HTR-8/SVneo (cell line): ENCODE data around the gene RDX.

Experiments
- DNase-seq: peaks from one replicate; pipeline ENCODE4 v3.0.0; 2011; ENCODE audit warnings: low spot score, mixed read lengths; ENCODE audit not compliant: insufficient read length
- FAIRE-seq: peaks from 2 replicates; lab custom pipeline; 2011; peaks lifted over from hg19 to GRCh38; lab: Jason Lieb, UNC

Gene RDX

DNA sequence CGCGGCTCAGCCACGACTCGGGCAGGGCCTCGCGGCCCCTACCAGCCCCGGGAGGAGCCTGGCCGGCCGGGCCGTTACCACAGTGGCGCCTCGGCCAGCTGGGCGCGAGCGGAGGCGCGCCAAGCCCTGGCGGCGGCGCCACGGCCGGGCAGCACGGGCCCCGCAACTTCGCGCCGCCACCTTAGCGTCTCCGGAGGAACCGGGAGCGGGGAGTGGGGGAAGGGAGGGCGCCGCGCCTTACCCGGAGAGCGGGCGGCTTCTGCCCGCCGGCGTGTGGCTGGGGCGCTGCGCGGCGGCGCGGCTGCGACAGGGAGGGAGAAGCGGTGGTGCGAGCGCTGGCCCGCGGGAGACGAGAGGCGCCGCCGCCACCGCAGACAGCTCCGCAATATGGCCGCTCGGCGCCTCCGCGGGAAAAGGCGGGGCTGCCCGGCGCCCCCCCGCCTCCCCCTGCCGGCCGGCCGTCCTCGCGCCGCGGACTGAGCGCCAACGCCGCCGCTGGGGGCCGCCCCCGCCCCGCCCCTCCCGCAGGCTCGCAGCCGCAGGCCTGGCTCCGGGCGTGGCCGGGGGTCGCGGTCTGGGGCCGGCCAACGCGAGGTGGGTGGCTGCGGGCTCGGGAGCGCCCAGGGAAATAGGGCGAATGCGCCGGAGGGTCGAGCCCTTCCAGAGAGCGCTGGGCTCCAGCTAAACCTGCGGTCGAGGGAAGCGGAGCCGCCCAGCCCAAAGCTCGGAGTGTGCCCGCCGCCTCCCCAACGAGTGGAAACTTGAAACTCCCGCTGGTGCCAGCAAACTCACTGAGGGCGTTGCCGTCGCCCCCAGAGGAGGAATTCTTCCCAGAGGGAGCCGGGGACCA is at the start of gene RDX:
Gene RDX, minus strand, starts transcription at position 389 of the 850 bp plus-strand sequence. CDS start 16,922 bp downstream, outside the sequence.
- FAIRE-seq = peak; percentile 63

DNA sequence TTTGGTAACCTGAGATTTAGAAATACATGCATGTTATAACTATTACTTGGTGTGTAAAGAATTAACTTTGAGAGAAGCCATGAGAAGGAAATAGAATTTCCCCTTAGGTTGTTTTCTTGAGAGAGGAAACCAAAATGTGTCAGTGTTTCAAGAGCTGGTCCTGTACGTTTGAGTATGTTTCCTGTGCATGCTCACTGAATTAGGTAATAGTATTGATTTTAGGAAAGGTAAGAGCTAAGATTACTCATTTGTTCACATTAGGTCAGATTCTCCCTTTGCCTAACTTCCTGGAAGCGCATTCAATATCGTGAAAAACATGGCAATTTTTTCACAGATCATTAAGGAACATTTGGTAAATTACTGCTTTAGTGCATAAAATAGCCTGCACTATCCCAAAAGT is 49.3 kb upstream of the RDX start:
- FAIRE-seq (no peak), DNase-seq (no peak)

More for the DNA sequence above, at the start of gene RDX:
- DNase-seq = peak; percentile 82

DNA sequence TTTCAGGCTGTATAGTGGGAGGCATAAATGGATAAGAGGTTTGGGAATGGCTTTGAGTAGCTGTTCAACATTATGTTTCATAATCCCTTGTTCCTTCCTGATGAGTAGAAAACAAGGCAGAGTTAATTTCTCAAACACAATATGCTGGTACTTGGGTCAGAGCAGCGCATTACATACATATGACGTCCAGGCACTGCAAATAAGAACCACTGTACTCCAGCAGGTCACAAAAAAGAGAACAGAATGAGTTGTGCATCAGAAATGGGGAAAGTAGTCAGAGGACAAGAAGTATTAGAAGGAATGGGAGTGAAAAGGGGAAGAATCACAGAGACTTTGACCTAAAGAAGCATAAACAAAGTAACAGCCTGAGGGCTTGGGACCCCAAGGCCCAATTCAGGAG is 44.0 kb upstream of the RDX start:
- FAIRE-seq (no peak), DNase-seq (no peak)

DNA sequence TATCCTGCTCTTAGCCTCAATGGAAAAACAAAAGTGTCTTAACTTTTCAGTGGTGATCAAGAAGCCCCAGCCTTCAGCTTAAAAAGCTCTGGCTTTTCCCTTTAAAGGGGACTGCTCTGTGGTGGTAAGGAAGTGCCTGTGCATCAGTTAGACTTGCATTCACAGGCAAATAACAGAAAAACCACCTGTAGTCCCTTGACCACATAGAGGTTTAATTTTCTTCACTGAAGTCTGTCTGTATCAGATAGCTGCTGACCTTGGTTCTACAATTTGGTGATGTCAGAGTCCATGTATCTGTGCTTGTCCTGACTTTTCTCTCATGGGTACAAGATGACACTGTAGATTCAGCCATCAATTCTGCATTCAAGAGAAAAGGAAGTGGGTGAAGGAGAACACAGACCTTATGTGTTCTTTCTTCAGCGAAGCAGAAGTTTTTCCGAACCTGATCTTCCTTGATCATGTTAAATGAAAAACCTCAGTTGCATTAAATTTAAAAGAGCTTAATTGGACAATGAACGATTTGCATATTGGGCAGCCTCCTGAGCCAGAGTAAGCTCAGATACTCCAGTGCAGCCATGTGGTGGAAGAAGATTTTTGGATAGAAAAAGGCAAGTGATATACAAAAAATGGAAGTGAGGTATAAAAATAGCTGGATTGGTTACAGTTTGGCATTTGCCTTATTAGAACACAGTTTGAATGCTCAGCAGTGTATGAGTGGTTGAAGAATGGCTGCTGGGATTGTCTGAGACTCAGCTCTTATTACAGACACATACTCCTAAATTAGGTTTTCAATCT is 43.2 kb upstream of the RDX start:
- DNase-seq = no peak
- FAIRE-seq = no peak

DNA sequence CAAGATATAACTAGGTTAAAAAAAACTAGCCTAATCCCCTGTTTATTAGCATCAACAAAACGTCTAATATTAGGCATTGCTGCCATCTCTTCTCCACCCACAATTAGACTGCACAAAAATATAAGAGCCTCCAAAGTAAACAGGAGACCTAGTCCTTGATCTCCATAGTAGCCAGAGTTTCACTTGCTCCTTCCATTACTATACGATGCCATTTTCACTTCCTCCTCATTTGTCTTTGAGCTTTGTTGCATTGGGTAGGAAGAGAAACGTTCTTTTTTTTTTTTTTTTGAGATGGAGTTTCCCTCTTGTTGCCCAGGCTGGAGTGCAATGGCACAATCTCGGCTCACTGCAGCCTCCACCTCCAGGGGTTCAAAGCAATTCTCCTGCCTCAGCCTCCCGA is 42.3 kb upstream of the RDX start:
- FAIRE-seq = no peak
- no peak for DNase-seq

DNA sequence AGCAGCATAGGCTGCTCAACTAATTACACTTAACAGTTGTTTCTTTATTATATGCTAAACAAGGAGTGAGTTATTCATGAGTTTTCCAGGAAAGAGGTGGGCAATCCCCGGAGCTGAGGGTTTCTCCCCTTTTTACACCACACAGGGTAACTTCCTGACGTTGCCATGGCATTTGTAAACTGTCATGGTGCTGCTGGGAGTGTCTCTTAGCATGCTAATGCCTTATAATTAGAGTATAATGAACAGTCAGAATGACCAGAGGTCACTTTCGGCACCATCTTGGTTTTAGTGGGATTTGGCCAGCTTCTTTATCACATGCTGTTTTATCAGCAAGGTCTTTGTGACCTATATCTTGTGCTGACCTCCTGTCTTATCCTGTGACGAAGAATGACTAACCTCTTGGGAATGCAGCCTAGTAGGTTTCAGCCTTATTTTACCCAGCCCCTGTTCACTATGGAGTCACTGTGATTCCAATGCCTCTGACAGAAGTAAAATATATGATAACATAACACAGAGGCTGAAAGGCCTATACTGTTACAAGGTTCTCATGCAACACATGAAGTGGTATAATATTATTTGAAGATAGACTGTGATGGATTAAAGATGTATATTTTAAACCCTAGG is 41.3 kb upstream of the RDX start:
- FAIRE-seq (peak; percentile 74), DNase-seq (no peak)

DNA sequence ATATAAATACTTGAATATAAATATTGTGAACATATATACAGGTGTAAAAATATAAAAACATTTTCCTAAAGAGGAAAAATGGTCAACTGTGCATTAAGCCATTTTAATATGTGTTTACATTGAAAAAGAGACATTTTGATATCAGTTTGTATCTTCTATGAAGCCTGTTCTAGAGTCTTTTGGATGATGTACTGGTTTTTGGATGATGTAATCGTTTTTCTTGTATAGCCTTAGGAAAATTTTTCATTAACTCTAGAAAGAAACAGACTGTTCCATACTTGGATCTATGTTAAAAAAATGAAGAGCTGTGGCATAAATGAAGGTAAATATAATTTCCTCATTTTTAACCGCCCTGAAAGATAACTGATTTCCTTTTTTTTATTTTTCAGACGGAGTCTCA is 39.6 kb upstream of the RDX start:
- FAIRE-seq = no peak
- DNase-seq = no peak

DNA sequence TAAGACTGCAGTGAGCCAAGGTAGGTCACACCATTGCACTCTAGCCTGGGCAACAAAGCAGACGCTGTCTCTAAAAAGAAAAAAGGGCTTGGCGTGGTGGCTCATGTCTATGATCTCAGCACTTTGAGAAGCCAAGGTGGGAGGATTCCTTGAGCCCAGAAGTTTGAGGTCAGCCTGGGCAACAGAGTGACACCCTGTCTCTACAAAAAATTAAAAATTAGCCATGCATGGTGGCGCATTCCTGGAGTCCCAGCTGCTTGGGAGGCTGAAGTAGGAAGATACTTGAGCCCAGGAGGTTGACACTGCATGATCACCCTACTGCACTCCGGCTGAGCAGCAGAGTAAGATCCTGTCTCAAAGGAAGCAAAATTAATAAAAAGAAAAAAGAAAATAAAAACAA is 38.9 kb upstream of the RDX start:
- DNase-seq (no peak), FAIRE-seq (no peak)

DNA sequence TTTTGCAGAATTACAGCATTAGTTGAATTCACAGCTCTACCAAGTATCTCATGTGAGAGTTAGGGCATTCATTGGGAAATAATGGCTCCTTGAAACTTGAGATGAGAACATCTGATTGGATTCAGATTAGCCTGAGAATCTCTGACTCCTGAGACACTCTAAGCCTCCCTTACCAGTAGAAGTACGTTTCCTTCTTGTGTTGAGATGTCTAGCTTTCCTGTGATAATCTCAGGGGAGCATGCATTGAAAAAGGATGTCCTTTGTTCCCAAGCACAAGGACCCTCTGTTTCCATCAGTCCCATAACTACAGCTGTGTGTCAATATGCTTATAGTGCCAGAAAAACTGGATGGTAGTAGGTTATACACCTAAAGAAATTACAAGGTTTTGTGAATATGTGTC is 35.2 kb upstream of the RDX start:
- no peak for DNase-seq
- FAIRE-seq = no peak

DNA sequence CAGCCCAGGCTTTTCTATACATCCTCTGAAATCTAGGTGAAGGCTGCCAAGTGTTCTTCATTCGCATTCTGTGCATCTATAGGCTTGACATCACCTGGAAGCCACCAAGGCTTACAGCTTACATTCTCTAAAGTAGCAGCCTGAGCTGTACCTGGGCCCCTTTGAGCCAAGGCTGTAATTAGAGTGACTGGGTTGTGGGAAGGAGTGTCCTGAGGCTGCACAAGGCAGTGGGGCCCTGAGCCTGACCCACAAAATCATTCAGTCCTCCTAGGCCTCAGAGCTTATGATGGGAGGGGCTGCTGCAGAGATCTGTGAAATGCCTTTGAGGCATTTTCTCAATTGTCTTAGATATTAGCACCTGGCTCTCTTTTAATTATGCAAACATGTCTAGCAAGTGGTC is 33.0 kb upstream of the RDX start:
- FAIRE-seq = no peak
- no peak for DNase-seq

DNA sequence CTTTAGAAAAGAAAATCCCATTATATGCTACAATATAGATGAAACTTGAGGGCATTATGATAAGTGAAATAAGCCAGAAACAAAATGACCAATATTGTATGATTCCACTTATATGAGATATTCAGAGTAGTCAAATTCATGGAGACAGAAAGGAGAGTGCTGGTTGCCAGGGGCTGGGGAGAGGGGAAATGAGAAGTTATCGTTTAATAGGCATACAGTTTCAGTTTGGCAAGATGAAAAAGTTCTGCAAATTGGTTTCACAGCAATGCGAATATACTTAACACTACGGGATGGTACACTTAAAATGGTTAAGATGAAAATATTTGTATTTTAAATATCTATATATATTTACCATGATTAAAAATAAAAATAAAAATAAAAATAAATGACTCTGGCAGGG is 31.1 kb upstream of the RDX start:
- DNase-seq (no peak), FAIRE-seq (no peak)

DNA sequence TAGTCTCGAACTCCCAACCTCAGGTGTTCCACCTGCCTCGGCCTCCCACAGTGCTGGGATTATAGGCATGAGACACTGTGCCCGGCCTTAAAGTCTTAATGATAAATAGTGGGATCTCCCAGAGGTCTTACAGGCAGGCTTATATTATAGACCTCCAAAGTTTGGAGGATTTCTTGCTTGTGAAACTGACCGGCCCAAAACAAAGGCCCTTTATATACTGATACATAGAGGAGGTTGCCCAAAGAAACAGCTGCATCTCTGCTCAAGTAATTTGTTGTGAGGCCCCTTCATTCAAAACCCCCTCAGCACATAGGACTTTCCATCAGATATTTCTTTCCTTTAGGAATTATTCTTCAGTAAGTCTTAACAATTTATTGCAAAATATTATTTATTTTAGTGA is 27.4 kb upstream of the RDX start:
- no peak for FAIRE-seq
- no peak for DNase-seq

DNA sequence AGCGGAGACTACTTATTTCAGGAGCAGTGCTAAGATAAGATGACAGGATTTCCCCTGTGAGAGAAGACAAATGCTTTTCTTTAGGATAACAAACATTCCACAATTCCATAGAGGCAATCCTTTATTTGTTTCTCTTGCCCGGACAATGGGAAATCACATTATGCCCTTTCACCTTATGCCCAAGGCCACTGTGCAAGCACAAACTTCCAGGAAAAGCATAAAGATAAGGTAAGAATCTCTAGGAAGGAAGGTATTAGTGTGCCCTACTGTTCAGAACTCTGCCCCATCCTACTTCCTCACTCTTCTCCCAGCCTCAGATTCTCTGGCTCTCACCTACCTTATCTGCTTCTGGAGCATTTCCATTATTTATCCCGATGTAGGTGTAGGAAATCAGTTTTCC is 23.1 kb upstream of the RDX start:
- no peak for DNase-seq
- no peak for FAIRE-seq

DNA sequence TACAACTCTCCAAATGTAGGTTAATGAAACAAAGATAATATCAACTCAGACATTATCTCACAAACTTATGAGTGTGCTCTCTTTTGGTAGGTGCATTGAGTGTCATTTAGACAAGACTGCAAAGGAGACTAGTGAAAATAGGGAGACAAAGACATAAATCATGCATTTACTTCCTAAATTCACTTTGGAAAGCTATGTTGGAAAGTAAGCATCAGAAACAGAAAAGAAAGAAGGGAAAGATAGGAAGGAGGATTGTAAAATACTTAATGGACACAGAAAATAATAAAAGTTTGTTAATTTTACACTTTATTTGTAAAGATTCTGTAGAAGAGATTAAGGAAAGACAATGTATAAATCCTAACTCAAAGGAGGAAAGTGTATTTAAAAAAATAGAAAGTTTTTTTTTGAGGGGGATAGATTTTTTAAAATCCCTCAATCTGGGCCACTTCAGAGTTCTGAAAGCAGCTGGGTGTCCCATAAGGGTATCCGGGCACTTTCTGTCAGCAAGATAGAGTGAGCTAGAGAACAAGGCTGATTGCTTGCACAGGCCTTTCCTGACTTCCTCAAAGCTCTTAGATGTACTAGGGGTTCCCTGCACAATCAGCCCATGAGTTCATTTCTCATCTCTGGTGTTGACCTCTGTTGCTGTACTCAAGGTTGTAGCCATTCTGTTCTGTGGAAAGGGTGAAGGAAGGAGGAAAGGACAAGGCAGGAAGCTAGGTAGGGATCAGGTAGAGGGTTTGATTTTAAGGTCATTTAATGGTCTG is 22.4 kb upstream of the RDX start:
- DNase-seq (no peak), FAIRE-seq (peak; percentile 58)

DNA sequence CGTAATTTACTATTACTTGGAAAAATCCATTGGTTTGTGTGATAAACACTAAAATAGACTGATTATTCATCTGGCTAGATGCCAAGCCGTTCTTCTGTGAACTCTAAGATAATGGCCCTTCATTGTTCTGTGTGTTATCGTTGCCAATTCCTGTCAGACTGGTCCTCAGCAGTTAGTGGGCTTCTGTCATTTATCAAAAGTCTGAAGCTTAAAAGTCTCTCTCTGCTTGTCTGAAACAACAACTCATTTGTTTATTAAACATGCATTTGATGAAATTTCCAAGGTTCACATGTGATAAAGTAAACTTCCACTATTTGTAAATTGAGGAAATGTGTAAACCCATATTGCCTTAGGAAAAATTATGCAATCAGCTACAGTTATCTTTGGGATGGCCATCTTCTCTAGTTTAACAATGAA is 21.1 kb upstream of the RDX start:
- DNase-seq (no peak), FAIRE-seq (no peak)

DNA sequence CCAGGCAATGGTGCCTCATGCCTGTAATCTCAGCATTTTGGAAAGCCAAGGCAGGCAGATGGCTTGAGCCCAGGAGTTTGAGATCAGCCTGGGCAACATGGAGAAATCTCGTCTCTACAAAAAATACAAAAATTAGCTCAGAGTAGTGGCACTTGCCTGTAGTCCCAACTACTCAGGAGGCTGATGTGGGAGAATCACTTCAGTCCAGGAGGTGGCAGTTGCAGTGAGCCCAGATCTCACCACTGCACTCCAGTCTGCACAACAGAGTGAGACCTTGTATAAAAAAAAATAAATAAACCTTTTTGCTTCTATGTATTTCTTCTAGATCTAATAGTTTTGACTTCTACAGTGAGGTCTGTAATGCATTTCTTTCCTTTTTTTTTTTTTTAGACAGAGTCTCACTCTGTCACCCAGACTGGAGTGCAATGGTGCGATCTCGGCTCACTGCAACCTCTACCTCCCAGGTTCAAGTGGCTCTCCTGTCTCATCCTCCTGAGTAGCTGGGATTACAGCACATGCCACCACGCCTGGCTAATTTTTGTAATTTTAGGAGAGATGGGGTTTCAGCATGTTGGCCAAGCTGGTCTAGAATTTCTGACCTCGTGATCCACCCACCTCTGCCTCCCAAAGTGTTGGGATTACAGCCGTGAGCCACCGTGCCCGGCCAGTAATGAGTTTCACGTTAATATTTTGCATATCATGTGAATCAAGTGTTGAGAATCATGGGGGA is 18.1 kb upstream of the RDX start:
- FAIRE-seq (no peak), DNase-seq (no peak)

DNA sequence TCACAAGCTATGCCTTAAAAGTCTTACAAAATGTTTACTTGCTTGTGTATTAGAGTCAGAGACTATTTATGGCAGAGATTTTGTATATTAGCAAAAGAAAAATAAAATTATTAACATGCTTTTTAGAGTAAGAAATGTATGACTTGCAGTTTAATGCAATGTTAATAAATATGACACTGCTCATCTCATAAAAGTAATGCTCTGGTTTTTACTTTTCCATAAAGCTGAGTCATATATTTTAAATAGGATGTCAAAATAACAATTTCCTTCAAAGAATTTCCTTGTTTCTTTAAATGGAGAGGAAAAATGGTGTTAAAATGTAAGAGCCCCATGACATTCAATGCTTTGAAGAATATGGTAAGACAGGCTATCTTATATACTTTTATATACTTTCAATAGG is 16.3 kb upstream of the RDX start:
- no peak for FAIRE-seq
- DNase-seq = no peak

DNA sequence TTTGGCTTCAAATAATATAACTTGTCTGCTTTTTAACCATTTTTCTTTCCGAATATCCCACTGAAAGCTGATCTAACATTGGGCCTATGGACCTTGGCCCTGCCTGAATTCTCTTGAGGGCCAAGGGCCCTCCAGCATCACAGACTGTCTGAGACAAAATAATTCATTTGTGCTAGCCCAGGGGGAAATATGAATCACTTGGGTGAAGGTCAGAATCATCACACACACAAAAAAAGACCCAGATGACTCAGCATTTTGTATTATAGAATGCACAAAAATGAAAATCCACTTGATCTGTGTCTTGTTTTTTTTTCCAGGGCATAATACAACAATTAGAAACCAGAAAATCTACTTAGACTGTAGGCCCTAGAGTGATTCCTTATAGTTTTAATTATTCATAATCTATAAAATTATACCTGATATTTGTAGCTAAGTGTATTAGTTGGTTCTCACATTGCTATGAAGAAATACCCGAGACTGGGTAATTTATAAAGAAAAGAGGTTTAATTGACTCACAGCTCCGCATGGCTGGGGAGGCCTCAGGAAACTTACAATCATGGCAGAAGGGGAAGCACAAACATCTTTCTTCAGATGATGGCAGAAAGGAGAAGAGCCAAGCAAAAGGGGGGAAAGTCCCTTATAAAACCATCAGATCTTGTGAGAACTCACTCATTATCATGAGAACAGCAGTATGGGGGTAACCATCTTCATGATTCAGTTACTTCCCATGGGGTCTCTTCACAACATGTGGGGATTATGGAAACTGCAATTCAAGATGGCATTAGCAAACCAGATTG is 15.6 kb upstream of the RDX start:
- DNase-seq (peak; percentile 61), FAIRE-seq (no peak)

DNA sequence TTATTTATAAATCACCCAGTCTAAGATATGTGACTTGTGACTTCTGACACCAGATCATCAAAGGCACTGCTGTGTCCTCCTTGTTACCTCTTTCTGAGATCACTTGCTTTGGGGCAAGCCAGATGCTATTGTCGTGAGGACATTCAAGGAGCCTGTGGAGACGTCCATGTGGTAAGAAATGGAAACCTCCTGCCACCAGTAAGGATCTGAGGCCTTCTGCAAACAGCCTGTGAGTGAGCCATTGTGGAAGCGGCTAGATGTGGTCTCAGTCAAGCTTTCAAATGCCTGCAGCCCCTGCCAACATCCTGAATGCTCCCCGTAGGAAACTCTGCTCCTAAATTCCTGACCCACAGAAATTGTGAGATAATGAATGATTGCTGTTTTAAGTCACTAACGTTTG is 11.7 kb upstream of the RDX start:
- no peak for DNase-seq
- FAIRE-seq = no peak
